ENCODE data around the gene ZNF514.
A peak's percentile ranks its signal among the peaks of the same experiment; 100 is the strongest.
"Not testable (repeated sequence)": the region's sequence is repeated elsewhere in the genome, so short reads cannot be mapped to it uniquely, and the experiment has no call there.

ZNF514 gene

DNA sequence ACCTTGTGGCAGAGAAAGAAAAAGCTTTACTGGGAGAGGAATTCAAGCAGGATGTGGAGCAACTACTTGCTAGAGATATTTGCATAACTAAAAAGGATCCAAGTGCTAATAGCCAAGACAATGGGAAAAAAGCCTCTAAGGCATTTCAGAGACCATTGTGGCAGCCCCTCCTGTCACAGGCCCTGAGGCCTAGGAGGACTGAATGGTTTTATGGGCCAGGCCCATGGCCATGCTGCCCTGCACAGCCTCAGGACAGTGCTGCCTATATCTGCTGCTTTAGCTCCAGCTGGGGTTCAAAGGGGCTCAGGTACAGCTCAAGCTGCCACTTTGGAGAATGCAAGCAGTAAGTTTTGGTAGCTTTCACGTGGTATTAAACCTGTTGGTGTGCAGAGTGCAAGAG is 20.9 kb downstream of the ZNF514 start:
- no peak for DNase-seq (ENCODE audit: low spot score)

DNA sequence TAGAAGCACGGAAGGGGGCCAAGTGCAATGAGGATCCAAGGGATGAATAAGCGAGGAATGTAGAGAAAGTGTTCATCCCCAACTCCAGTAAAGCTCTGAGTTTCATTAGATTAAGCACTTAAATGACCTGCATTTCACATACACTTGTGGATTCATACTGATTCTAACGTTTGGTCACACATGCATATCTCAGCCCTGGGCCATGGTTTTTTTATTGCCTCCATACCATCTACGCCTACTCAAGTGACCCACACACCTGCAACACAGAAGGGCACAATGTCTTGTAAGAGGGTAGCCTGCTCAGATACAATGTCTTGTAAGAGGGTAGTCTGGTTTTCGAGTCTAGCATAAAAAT is 37.5 kb downstream of the ZNF514 start:
- no peak for DNase-seq (ENCODE audit: low spot score)

DNA sequence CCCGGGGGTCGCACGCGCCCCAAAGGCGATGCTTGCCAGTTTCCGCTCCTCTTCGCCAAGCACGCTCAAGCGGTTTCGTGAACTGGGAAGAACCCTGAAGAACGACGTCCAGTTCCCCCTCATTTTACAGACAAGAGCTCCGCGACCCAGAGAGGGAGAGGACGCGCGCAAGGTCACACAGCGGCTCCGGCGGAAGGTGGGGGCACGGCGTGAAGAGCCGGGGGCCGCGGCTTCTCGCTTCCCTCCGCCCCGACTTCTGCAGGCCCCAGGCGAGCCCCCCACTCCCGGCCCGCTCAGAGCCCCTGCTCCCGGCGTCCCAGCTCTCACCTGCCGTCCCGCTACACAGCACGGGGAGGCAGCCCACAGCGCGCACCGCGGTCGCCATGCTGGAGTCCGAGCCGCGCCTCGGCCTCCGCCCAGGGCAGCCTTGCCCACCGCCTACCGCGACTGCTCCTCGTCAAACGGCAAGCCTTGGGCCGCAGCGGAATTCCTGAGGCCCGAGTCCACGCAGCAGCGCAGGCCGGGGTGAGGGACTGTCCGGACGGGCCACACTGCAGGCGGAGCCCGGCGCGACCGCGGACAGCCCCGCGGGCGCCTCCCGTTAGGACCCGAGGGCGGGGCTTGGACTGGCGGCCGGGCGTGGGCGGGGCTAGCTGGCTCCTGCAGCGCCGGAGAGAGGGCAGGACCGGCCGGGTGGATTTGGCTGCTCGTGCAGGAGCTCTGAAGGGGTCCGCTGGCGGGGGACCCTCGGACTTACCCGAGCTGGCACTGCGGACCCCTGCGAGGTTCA is 38.0 kb downstream of the ZNF514 start, which contains the start of gene MRPS5:
MRPS5 (minus strand) TSS at position 402 of the 790 bp plus-strand sequence; CDS start at position 385, 17 bp downstream.
- DNase-seq (ENCODE audit: low spot score) = peak; percentile 92

DNA sequence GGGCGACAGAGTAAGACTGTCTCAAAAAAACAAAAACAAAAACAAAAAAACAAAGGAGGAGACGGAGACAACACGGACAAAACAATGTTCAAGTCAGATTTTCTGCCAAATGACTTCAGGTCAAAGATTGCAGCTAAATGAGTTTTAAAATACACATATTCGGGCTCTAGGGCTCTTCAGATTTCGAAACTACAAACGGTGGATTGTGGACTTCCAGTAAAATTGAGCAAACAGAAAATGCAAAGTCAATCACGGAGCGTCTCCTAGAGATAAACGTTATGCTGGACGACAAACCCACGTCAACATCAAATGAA is 38.6 kb downstream of the ZNF514 start:
- no peak for DNase-seq (ENCODE audit: low spot score)

DNA sequence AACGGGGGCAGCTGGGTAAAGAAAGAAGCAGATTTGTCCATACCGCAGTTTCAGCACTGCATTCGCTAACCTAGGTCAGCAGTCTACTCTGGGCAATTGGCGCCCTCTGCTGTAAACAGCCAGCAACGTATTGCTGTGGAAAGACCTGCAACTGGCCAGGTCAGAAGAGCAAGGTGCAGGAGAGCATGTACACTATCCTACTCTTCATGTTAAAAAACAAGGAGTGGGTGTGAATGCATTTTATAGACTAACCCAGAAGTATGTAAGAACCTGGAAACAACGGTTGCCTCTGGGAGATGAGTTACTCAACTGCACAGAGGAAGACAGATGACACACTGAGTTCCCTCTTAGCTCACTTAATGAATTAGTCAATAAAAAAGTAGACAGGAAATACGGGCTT is 44.2 kb downstream of the ZNF514 start:
- DNase-seq (ENCODE audit: low spot score) = peak; percentile 72

DNA sequence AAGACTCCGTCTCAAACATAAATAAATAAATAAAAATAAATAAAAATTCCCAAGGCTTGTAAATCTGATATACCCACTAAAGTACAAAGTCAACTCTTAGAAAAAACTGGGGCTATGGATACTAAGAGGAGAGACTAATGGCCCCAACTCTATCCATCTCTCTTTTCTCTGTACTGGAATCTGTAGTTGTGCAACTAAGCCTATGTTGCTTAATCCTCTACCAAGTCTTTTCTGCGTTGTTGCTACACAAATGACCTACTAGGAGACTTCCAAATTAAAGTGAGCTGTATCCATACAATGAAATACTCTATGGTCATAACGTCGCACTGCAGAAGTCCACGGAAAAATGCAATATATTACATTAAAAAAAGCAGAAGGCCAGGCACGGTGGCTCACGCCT is 46.2 kb downstream of the ZNF514 start:
- DNase-seq (ENCODE audit: low spot score) = no peak

DNA sequence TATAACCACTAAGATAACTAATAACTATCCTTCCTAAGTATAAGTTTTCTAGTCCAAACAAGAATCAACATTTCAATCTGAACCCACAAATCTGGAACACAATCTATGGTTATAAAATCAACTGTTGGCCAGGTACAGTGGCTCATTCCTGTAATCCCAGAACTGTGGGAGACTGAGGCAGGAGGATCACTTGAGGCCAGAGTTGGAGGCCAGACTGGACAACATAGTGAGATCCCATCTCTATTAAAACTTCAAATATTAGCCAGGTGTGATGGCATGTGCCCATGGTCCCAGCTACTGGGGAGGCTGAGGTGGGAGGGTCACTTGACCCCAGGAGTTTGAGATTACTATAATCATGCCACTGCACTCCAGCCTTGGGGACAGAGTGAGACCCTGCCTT is 49.3 kb downstream of the ZNF514 start:
- no peak for DNase-seq (ENCODE audit: low spot score)

DNA sequence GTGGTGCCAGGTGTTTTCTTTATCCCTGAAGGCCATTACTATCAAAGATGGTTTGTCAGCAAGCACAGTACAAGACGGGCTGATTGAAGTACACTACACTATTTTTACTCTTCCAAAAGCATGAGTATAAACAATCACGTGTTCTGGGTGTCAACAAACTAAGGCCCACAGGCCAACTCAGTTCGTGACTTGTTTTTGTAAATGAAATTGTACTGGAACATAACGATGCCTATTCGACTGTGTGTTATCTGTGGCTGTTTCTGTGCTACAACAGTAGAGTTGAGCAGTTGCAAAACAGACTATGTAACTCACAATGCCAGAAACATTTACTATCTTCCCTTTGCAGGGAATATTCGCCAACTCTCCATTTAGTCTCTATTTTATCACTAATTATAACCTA is 50.4 kb downstream of the ZNF514 start:
- DNase-seq (ENCODE audit: low spot score) = no peak

DNA sequence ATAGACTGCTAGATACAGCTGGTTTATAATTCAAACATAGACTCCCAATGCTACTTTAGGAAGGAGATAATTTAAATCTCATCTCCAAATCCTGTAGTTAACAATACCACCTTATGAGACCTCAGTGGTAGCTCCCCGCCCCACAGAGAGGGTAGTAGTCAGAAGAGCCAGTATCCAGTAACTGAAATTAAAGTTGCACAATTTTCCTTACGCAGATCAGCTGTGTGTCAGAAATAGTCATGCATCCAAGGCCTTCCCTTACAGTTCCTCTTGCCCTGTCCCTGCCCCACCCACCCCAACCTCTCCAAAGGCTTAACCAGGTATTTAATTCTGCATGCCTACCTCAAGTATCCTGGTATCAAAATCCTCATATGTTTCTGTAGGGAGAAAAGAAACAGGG is 53.6 kb downstream of the ZNF514 start:
- no peak for DNase-seq (ENCODE audit: low spot score)

DNA sequence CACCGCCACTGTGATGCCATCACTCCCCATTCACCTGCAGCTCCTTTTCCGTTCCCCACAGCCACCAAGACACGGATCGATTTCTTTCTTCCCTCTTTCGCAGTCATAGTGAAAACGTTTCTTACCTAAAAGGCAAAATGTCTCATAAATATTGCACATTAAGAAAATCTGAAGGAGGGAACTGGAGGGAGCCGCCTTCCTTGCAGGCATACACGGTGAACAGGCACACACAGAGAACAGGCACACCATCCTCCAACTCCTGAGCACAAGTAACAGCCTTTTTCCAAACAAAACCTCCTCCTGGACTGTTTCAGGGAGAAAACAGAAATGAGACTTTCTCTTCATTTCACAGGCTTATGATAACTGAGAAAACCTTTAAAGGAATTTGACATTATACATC is 55.0 kb downstream of the ZNF514 start:
- DNase-seq (ENCODE audit: low spot score) = no peak

DNA sequence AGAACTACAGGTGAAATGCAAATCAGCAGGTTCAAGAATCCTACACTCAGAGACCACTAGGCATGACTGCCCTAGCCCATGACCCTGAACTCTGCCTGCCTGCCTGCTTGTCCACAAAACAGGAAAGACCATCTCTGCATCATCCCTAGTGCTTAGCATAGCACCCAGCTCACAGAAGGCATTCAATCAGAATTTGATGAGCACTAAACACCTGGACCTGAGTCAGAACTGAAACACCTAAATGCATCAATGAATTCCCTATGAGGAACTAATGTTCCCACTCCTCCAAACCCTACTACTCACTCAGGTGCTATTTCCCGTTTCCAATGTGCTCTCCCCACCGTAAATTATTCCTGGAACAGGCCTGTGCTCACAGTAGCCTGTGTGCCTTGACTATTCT is 59.7 kb downstream of the ZNF514 start:
- DNase-seq (ENCODE audit: low spot score) = no peak

DNA sequence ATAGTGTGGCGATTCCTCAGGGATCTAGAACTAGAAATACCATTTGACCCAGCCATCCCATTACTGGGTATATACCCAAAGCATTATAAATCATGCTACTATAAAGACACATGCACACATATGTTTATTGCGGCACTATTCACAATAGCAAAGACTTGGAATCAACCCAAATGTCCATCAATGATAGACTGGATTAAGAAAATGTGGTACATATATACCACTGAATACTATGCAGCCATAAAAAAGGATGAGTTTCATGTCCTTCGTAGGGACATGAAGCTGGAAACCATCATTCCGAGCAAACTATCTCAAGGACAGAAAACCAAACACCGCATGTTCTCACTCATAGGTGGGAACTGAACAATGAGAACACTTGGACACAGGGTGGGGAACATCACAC is 61.4 kb downstream of the ZNF514 start:
- not testable (repeated sequence) for DNase-seq (ENCODE audit: low spot score)
